Measurements from ENCODE around the gene BACH2.

The BACH2 gene

DNA sequence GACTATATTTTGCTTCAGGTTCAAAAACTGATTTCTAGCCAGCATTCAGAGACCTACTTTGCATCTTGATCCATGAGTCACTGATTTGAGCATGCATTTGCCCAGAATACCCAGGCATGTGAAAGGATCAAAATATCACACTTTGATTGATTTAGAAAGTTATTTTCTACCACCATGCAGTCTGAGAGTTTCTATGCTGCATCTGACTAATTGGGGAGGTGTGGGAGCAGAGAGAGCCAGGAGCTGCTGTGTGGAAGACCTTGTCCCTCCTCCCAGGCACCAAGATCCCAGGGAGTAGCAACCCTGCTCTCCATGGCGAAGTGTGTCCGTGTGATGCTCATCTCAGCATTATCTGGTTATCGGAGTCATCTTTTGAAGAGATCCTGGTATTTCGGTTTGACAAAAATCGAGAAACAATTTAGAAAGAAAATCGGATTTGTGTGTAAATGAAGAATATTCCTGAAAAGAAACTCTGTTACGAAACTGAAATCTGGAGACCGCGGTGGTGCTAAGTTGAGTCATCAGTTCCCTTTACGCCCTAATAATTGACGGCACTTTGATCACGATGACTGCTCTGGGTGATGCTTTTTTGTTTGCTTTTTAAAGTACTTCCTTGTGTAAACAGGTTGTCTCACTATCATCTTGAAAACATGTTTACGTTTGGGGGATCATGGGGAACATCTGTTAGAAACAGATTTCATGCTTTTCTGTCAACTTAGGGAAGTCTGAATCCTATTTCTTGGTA lies 193.4 kb downstream of the BACH2 start:
- DNase-seq (ENCODE audit: low read depth in 1 of 2, low spot score in 1 of 2): no peak

DNA sequence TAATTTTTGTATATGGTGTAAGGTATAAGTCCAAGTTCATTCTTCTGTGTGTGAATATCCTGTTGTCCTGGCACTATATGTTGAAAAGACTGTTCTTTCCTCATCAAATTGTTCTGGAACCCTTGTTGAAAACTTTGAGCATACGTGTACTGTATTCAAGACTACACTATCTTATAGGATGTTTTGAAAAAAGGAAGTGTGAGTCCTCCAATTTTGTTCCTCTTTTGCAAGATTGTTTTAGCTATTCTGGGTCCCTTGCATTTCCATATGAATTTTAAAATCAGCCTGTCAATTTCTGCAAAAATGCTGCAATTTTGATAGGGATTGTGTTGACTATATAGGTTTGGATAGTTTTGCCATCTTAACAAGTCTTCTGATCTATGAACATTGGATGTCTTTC lies 195.2 kb downstream of the BACH2 start:
- no peak for DNase-seq (ENCODE audit: low read depth in 1 of 2, low spot score in 1 of 2)

DNA sequence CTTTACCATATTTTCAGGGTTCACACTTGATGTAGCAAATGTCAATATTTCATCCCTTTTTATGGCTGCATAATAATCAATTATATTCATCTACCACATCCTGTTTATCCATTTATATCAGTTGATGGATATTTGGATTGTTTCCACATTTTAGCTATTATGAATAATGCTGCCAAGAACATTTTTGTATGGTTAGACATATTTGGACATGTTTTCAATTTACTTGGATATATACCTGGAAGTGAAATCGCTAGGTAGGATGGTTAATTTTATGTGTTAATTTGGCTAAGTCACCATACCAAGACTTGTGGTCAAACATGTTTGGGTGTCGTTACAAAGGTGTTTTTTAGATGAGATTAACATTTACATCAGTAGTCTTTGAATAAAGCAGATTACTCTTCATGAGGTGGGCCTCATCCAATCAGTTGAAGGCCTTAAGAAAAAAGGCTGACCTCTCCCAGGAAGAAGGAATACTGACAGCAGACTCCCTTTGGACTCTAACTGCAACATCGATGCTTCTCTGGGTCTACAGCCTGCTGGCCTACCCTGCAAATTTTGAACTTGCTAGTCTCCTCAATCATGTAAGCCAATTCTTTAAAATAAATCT lies 196.5 kb downstream of the BACH2 start:
- DNase-seq (ENCODE audit: low read depth in 1 of 2, low spot score in 1 of 2): no peak

DNA sequence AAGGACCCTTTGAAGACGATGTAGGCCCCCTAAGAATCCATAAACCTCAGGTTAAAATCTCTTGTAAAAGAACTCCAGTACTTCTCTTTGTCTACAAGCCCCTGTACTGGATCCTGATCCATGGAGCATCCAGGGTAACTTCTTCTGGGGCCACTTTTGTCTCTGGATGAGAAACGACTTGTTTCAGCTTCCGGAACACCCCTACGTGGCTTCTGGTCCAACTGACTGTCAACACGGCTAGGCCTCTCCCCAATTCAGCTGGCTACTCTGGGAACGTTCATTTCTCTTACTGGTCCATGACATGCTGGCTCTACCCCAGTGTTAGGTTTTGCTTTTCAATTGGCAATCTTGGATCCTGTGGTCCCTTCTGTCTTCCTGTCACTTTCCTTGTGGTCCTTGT lies 198.0 kb downstream of the BACH2 start:
- DNase-seq (ENCODE audit: low read depth in 1 of 2, low spot score in 1 of 2): no peak

GRCh38 chr6:90098001-90098531 lies 198.6 kb downstream of the BACH2 start:
- no peak for DNase-seq (ENCODE audit: low read depth in 1 of 2, low spot score in 1 of 2)

- no peak for DNase-seq (ENCODE audit: low read depth in 1 of 2, low spot score in 1 of 2)
Observed at GRCh38 chr6:90097356-90097755, 199.3 kb downstream of the BACH2 start.

- no peak for DNase-seq (ENCODE audit: low read depth in 1 of 2, low spot score in 1 of 2)
Observed at GRCh38 chr6:90096818-90097217, 199.8 kb downstream of the BACH2 start.

DNA sequence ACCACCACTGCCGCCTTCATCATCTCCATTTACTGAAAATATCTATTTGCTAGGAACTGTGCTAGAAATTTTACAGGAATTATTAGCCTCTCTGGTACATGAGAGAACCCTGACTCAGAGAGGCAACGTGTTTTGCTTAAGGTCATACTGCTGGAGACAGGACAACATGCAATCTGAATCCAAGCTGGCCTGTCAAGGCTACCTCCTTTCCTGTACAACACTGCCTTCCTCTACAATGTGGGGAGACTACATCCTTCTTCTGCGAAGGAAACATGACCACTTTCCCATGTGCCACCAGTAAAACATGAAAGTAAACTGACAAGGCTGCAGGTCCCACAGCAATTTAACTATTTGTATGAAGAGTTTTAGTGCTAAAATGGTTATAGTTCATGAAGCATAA lies 200.9 kb downstream of the BACH2 start:
- no peak for DNase-seq (ENCODE audit: low read depth in 1 of 2, low spot score in 1 of 2)

DNA sequence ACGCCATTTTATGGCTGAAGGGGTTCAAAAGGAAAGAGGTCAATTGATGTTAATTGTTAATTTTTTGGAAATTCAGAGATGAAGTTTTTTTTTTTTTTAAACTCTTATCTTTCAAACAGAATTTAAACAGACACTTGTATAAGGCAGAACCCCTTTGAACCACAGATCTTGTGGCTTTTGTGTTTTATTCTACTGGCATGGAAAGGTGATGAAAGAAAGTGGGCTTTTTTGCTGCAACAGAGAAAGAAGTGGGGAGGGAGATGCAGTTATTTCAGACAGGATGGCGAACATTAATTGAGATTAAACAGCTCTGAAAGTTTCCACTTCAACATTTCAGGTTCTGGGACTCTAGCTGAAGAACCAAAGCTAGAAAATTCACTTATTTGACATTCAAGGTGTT lies 201.5 kb downstream of the BACH2 start:
- no peak for DNase-seq (ENCODE audit: low read depth in 1 of 2, low spot score in 1 of 2)

GRCh38 chr6:90093558-90094073 lies 203.0 kb downstream of the BACH2 start:
- no peak for DNase-seq (ENCODE audit: low read depth in 1 of 2, low spot score in 1 of 2)

DNA sequence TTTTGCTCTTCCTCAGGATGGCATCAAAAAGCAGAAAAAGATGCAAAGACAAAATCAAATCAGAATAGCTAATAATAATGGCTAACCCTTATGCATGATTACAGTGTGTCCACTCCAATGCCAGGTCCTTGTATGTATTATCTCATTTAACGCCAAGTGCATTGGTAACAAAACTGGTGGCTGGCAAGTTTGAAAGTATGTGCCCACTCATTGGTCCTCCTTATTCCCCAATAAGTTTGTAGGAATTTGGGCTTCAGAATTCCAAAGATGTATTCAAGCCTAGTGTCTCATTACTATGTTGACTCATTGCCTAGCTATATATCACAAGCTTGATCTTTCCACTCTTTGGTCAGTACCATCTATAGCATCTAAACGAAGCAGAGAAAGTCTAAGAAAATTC lies 205.8 kb downstream of the BACH2 start:
- DNase-seq (ENCODE audit: low read depth in 1 of 2, low spot score in 1 of 2): no peak

DNA sequence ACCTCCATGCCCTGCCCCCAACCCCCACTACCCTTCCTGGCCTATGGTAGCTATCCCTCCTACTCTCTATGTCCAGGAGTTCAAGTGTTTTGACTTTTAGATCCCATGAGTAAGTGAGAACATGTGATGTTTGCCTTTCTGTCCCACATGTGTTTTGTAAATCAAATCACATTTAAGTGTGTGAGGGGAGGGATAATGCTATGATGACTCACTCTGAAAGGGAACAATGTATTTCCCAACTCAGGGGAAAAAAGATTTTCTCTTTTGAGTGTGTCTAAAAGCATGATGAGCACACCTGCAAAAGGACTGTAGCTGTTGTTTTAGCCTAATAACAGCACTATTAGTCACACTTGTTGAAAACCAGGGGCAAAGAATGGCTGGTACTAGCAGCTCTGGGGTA lies 208.6 kb downstream of the BACH2 start:
- DNase-seq (ENCODE audit: low read depth in 1 of 2, low spot score in 1 of 2): no peak

- DNase-seq (ENCODE audit: low read depth in 1 of 2, low spot score in 1 of 2): no peak
Observed at GRCh38 chr6:90087106-90087833, 209.4 kb downstream of the BACH2 start.

- DNase-seq (ENCODE audit: low read depth in 1 of 2, low spot score in 1 of 2): no peak
Observed at GRCh38 chr6:90086517-90086916, 210.1 kb downstream of the BACH2 start.

GRCh38 chr6:90083891-90084290 lies 212.8 kb downstream of the BACH2 start:
- peak in 1 of 2 donors; percentile 46 for DNase-seq (ENCODE audit: low read depth in 1 of 2, low spot score in 1 of 2)

DNA sequence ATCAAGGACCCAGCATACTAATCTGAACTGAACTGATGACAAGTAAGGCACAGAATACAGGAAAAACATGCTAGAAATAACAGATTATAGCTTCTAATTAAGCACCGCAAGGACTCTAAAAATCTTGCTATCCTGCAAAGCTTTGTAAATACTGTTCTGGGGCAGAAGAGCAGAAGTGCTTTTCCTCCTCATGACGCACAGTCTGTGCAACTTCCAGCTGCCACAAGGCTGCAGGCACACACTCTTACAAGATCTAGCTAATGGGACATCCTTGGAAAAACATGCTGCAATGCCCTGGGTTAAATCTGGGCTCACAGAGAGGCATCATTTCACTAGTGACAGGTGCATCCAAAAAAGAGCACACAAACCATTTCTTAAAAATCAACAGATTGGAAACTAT lies 213.8 kb downstream of the BACH2 start:
- no peak for DNase-seq (ENCODE audit: low read depth in 1 of 2, low spot score in 1 of 2)

- DNase-seq (ENCODE audit: low read depth in 1 of 2, low spot score in 1 of 2): peak; percentile 45 to 81
Observed at GRCh38 chr6:90080876-90081481, 215.7 kb downstream of the BACH2 start.

DNA sequence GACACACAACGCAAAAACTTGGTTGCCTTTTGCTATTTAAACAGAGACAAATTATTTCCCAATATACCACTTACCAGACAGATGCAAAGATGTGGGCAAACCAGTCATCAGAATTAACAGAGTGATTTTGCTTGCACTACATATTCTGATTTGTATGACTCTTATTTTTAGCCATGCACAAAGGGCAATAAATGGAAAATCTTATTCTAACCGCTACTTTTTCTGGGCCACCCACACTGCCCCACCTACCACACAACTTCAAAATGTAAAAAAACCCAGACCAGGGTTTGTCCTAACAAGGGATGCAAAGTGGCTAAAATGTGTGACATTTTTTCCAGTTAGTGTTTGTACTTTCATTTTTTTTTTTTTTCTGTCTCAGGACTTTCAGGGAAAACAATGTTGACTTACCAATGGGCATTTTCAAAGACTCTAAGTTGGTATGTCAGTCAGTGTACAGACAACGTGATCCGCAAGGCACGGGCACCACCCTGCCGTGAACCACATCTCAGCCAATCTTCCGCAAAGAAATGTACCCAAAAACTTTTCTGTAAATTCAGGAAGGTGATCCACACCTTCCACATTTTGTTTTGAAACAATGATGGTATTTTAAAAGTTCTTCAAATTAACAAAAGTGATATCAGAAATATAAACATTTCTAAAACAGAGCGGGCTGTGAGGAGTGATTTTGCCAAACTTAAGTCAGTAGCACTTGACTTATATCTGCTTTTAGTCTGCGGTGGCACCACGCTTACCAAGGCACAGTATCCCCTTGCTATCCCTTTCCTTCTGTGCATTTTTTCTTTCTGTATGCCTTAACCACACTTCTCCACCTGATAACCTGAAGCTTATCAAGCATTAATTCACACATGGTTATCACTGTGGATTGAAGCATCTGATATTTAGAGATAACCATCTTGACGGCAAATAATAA lies 216.8 kb downstream of the BACH2 start:
- peak in 1 of 2 donors; percentile 67 for DNase-seq (ENCODE audit: low read depth in 1 of 2, low spot score in 1 of 2)

DNA sequence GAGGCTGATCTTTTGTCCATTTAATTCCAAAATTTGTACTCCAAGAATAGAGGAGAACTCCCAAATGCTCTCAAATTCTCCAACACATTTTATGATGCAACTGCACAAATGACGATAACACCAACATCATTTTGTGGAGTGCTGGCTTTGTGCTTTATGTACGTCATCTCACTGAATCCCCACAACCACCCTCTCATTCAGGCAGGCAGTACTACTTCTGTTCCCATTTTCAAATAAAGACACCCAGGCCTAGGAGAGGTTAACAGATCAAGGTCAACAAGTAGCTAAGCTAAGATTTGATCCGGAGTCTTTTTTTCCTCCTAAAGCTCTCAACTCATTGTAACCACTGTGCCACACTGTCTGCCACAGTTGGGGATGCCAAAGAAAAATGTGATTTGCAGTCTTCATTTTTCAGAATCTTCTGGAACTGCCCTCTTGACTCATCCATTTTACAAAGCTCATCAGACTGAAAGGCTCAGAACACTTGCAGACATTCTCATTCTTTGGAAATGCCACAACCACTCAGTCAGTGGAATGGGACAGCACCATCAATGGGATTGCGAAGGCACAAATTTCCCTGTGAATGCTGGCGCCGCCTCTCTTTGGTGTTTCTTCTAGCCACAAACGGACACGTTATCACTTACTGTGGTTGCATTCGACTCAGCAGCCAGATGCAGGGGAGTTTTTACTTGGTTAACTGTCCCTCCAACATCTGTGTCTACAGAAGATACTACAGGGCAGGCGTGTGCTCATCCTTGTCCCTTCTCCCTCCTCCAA lies 217.9 kb downstream of the BACH2 start:
- DNase-seq (ENCODE audit: low read depth in 1 of 2, low spot score in 1 of 2): peak; percentile 51 to 80

Measured in activated CD4-positive, alpha-beta T cell treated with anti-CD3 and anti-CD28 coated beads, Interleukin-2, amount 50 U/mL, for 24 hours (primary cell).